H1 (cell line): ENCODE measurements around the gene CRLF3. TPM values are rescaled to one million over a fixed set of nuclear protein-coding genes. Genes with fewer than 3 reads are reported as not detected.
A peak's percentile ranks its signal among the peaks of the same experiment; 100 is the strongest.

ENCODE experiments used
- CTCF ChIA-PET: fragments of 300-600 bp; sonication (Branson Sonifier 250); formaldehyde crosslinking; loops from one replicate; lab custom pipeline; 2021; ENCODE audit not compliant: partially characterized antibody; lab: Charles Lee
- POLR2A ChIA-PET: fragments of 300-600 bp; sonication (Branson Sonifier 250); formaldehyde crosslinking; loops from one replicate; lab custom pipeline; 2021; ENCODE audit warnings: inconsistent platforms; ENCODE audit not compliant: partially characterized antibody; lab: Charles Lee
- DNase-seq, 2 experiments: peaks; one replicate each; pipeline versions ENCODE4 v3.0.0 to v3.0.0-alpha.2; 2010 to 2022; ENCODE audit warnings: low spot score in 2 of 2, low read depth in 1 of 2, mixed read lengths in 1 of 2
- FAIRE-seq: peaks from 2 replicates; lab custom pipeline; 2011; peaks lifted over from hg19 to GRCh38; lab: Jason Lieb, UNC
- H2AFZ ChIP-seq: 2 replicates; pipeline ENCODE4 v1.8.1; 2012; ENCODE audit warnings: low read length, inconsistent platforms
- H2AK5ac ChIP-seq: 2 replicates; pipeline ENCODE4 v1.6.1; 2013; ENCODE audit warnings: low read depth, low read length
- H2BK120ac ChIP-seq: replicated peaks from 2 replicates; pipeline ENCODE3; 2013; ENCODE audit warnings: low read depth, low read length, inconsistent platforms
- H2BK12ac ChIP-seq: 2 replicates; pipeline ENCODE4 v1.6.1; 2013; ENCODE audit warnings: low read depth, low read length
- H2BK15ac ChIP-seq: 2 replicates; pipeline ENCODE4 v1.6.1; 2013; ENCODE audit warnings: low read length
- H2BK20ac ChIP-seq: 2 replicates; pipeline ENCODE4 v1.6.1; 2013; ENCODE audit warnings: low read length
- H2BK5ac ChIP-seq: 2 replicates; pipeline ENCODE4 v1.6.1; 2013; ENCODE audit warnings: low read depth, low read length
- H3K14ac ChIP-seq: 2 replicates; pipeline ENCODE4 v1.6.1; 2013; ENCODE audit warnings: inconsistent platforms; ENCODE audit not compliant: insufficient read length
- H3K18ac ChIP-seq: 2 replicates; pipeline ENCODE4 v1.6.1; 2013; ENCODE audit warnings: low read length; ENCODE audit errors: extremely low read depth
- H3K23ac ChIP-seq: 2 replicates; pipeline ENCODE4 v1.6.1; 2013; ENCODE audit warnings: inconsistent platforms; ENCODE audit not compliant: insufficient read length
- H3K23me2 ChIP-seq: 2 replicates; pipeline ENCODE4 v1.6.1; 2013; ENCODE audit warnings: low read depth, low read length
- H3K27ac ChIP-seq: 2 replicates; pipeline ENCODE4 v1.6.1; 2011; ENCODE audit warnings: low read depth, low read length, inconsistent platforms
- H3K27me3 ChIP-seq, 4 experiments: replicated peaks in 1 of 4; 1 replicate in 1 of 4; 2 replicates in 3 of 4; pipeline versions ENCODE4 v1.6.1 to v1.8.1; 2011 to 2013; ENCODE audit warnings: low read length in 3 of 4, mild to moderate bottlenecking in 3 of 4, inconsistent platforms in 2 of 4, mixed read lengths in 2 of 4, moderate library complexity in 1 of 4; ENCODE audit not compliant: control insufficient read depth in 3 of 4, insufficient read depth in 3 of 4; ENCODE audit errors: extremely low read depth in 1 of 4
- H3K36me3 ChIP-seq, 4 experiments: 2 replicates each; pipeline versions ENCODE4 v1.6.1 to v1.8.1; 2011 to 2013; ENCODE audit warnings: mild to moderate bottlenecking in 4 of 4, low read length in 3 of 4, moderate library complexity in 2 of 4, control low read depth in 1 of 4, inconsistent platforms in 1 of 4; ENCODE audit not compliant: insufficient read depth in 4 of 4, control insufficient read depth in 2 of 4
- H3K4ac ChIP-seq: replicated peaks from 2 replicates; pipeline ENCODE3; 2013; ENCODE audit warnings: low read length, low read depth, mixed read lengths, inconsistent platforms; ENCODE audit not compliant: insufficient read length
- H3K4me1 ChIP-seq, 4 experiments: replicated peaks in 1 of 4; 1 replicate in 1 of 4; 2 replicates in 3 of 4; pipeline versions ENCODE4 v1.6.1 to v1.8.1; 2011 to 2013; ENCODE audit warnings: low read length in 3 of 4, inconsistent platforms in 2 of 4, mixed read lengths in 1 of 4; ENCODE audit not compliant: insufficient read depth in 4 of 4, control insufficient read depth in 3 of 4
- H3K4me2 ChIP-seq, 2 experiments: 2 replicates each; pipeline versions ENCODE4 v1.6.1 to v1.8.1; 2011 to 2013; ENCODE audit warnings: low read depth in 2 of 2, low read length in 2 of 2, control low read depth in 1 of 2, inconsistent platforms in 1 of 2, mild to moderate bottlenecking in 1 of 2; ENCODE audit not compliant: insufficient read depth in 1 of 2
- H3K4me3 ChIP-seq, 4 experiments: fragments of 200-600, 300-600 bp in 1 of 4; sonication (generic), shearing (Covaris generic), sonication (Bioruptor Twin) in 1 of 4; 2 replicates each; pipeline versions ENCODE4 v1.5.1 to v1.8.1; 2011 to 2016; ENCODE audit warnings: low read length in 4 of 4, low read depth in 3 of 4, control low read depth in 2 of 4, inconsistent platforms in 2 of 4, mild to moderate bottlenecking in 2 of 4, mixed read lengths in 1 of 4, moderate library complexity in 1 of 4; ENCODE audit not compliant: insufficient read depth in 2 of 4; ENCODE audit errors: extremely low read depth in 1 of 4
- H3K56ac ChIP-seq: replicated peaks from 2 replicates; pipeline ENCODE3; 2013; ENCODE audit warnings: low read depth, mild to moderate bottlenecking, mixed read lengths, low read length, inconsistent platforms; ENCODE audit not compliant: insufficient read length
- H3K79me1 ChIP-seq: 2 replicates; pipeline ENCODE4 v1.6.1; 2013; ENCODE audit warnings: low read depth, low read length, control low read depth
- H3K79me2 ChIP-seq, 2 experiments: 2 replicates each; pipeline versions ENCODE4 v1.6.1 to v1.8.1; 2012 to 2013; ENCODE audit warnings: low read length in 2 of 2, mild to moderate bottlenecking in 2 of 2, inconsistent platforms in 1 of 2; ENCODE audit not compliant: insufficient read depth in 2 of 2, control insufficient read depth in 1 of 2
- H3K9ac ChIP-seq, 4 experiments: replicated peaks in 1 of 4; 1 replicate in 1 of 4; 2 replicates in 3 of 4; pipeline versions ENCODE4 v1.6.1 to v1.8.1; 2011 to 2013; ENCODE audit warnings: low read depth in 3 of 4, low read length in 3 of 4, control low read depth in 2 of 4, mild to moderate bottlenecking in 2 of 4, moderate library complexity in 2 of 4, inconsistent platforms in 1 of 4; ENCODE audit errors: extremely low read depth in 1 of 4
- H3K9me3 ChIP-seq, 2 experiments: 2 replicates each; pipeline versions ENCODE4 v1.6.1 to v1.8.1; 2012 to 2013; ENCODE audit warnings: mild to moderate bottlenecking in 2 of 2, moderate library complexity in 2 of 2, control low read depth in 1 of 2, inconsistent platforms in 1 of 2, low read depth in 1 of 2, low read length in 1 of 2, mixed read lengths in 1 of 2; ENCODE audit not compliant: insufficient read depth in 2 of 2
- H4K20me1 ChIP-seq, 2 experiments: replicated peaks in 1 of 2; 2 replicates each; pipeline versions ENCODE3 to v1.8.1; 2011 to 2013; ENCODE audit warnings: inconsistent platforms in 2 of 2, low read length in 2 of 2, mild to moderate bottlenecking in 1 of 2; ENCODE audit not compliant: insufficient read depth in 2 of 2, control insufficient read depth in 1 of 2
- H4K5ac ChIP-seq: 2 replicates; pipeline ENCODE4 v1.6.1; 2013; ENCODE audit warnings: low read length, low read depth, mixed read lengths, inconsistent platforms; ENCODE audit not compliant: insufficient read length
- H4K8ac ChIP-seq: 2 replicates; pipeline ENCODE4 v1.8.0; 2013; ENCODE audit warnings: mild to moderate bottlenecking, moderate library complexity, low read length, inconsistent platforms; ENCODE audit not compliant: insufficient read depth; ENCODE audit errors: extremely low read depth
- H4K91ac ChIP-seq: replicated peaks from 2 replicates; pipeline ENCODE3; 2013; ENCODE audit warnings: low read length, mixed read lengths, inconsistent platforms; ENCODE audit not compliant: insufficient read length
- ASH2L ChIP-seq: fragments of 200-600, 300-600 bp; sonication (generic); IDR thresholded peaks from one replicate; pipeline ENCODE4 v1.7.1; 2017; ENCODE audit warnings: low read length
- ATF2 ChIP-seq: IDR thresholded peaks from 2 replicates; pipeline ENCODE4 v1.6.1; 2012; ENCODE audit warnings: low read length, inconsistent platforms
- CTBP2 ChIP-seq: IDR thresholded peaks from 2 replicates; pipeline ENCODE4 v1.7.0; 2011; ENCODE audit warnings: borderline replicate concordance, mild to moderate bottlenecking, moderate library complexity, mixed read lengths, low read length; ENCODE audit not compliant: insufficient read depth, insufficient read length
- E2F6 ChIP-seq: IDR thresholded peaks from 2 replicates; pipeline ENCODE4 v1.6.1; 2012; ENCODE audit warnings: inconsistent platforms
- MAFK ChIP-seq: IDR thresholded peaks from 2 replicates; pipeline ENCODE4 v1.6.1; 2012; ENCODE audit warnings: low read depth, mild to moderate bottlenecking, improper control_type of control experiment, low read length
- POLR2A ChIP-seq, 2 experiments: IDR thresholded peaks; 1 replicate in 1 of 2; 2 replicates in 1 of 2; pipeline ENCODE4 v1.6.1; 2011; ENCODE audit warnings: low read depth in 2 of 2, low read length in 2 of 2, mild to moderate bottlenecking in 2 of 2; ENCODE audit errors: control extremely low read depth in 1 of 2
- POU5F1 ChIP-seq: IDR thresholded peaks from 2 replicates; pipeline ENCODE4 v1.6.1; 2011; ENCODE audit warnings: low read depth, mild to moderate bottlenecking, low read length, moderate library complexity
- RNF2 ChIP-seq: fragments of 200-900, 300-1000 bp; sonication (generic); IDR thresholded peaks from 2 replicates; pipeline ENCODE4 v1.7.1; 2016; ENCODE audit warnings: borderline replicate concordance, low read depth, mild to moderate bottlenecking, antibody characterized with exemption, low read length; ENCODE audit not compliant: poor library complexity, severe bottlenecking; ENCODE audit errors: missing control alignments
- RXRA ChIP-seq: IDR thresholded peaks from 2 replicates; pipeline ENCODE4 v1.6.1; 2011; ENCODE audit warnings: low read depth, mild to moderate bottlenecking, low read length, moderate library complexity; ENCODE audit not compliant: insufficient read depth
- WGBS, 2 experiments: shearing (Covaris generic) in 1 of 2; methylation state at CpG; one replicate each; pipeline versions ENCODE4 v1.1.6 to v1.1.7; 2013 to 2015; ENCODE audit warnings: low lambda C conversion rate in 2 of 2, mixed read lengths in 2 of 2, inconsistent platforms in 1 of 2, low coverage in 1 of 2, missing lambda C conversion rate in 1 of 2; ENCODE audit not compliant: insufficient replicate concordance in 2 of 2, insufficient coverage in 1 of 2, insufficient read length in 1 of 2; ENCODE audit errors: extremely low coverage in 1 of 2, missing lambda C conversion rate in 1 of 2; 5-methylcytosine and 5-hydroxymethylcytosine counted together
- polyA plus RNA-seq, 7 experiments: library from polyadenylated mRNA; depleted of rRNA in 3 of 7; stranded (reverse) in 5 of 7; unstranded in 2 of 7; fragments of >200 nt in 5 of 7; fragments of 200-250 nt in 2 of 7; gene quantifications; 1 replicate in 5 of 7; 2 replicates in 1 of 7; 4 replicates in 1 of 7; pipeline versions ENCODE4 v1.2.1 to v1.2.3, GENCODE V29; 2011 to 2013; ENCODE audit warnings: missing spikeins in 2 of 7, mixed read lengths in 2 of 7
- total RNA-seq: library from RNA; stranded (reverse); fragmentation: NEBNext Ultra II Directional; extraction: Animal tissue kit (Norgen Biotek cat#: 25700); gene quantifications from 2 replicates; pipeline ENCODE4 v1.2.1, GENCODE V29; 2021

CRLF3 gene
- total and polyA plus RNA-seq, 2 of the 8 experiments (the other 6 are each of a cell fraction or from before 2014, with no cell fraction given), result 12.7 to 22.7 TPM

- H3K23ac ChIP-seq, result no peak overlapping the region
- H3K9me3 ChIP-seq, result no peaks in the 10 kb centered on the region
- no peak overlapping the region for H3K14ac ChIP-seq
- peaks cover 6 to 35% of the 10 kb centered on the region in 2 experiments; a peak in 3 of 4 replicates for H3K79me2 ChIP-seq
- peak overlapping the region; percentile 84 for H4K91ac ChIP-seq
- H2BK120ac ChIP-seq, result peak overlapping the region; percentile 67
- H2BK20ac ChIP-seq, result peak overlapping the region; percentile 55; the same call in 1 of the 2 replicates
- H3K56ac ChIP-seq, result peak overlapping the region; percentile 26
- H3K36me3 ChIP-seq, result peaks cover 3 to 4% (median 4%) of the 10 kb centered on the region in 4 experiments; a peak in 5 of 8 replicates
- H4K5ac ChIP-seq, result peak overlapping the region; percentile 90
- no peak overlapping the region for H2AK5ac ChIP-seq
- peak overlapping the region; percentile 92 to 93 for H3K4me2 ChIP-seq
- FAIRE-seq, result no peak
- no peaks in the 10 kb centered on the region for H3K79me1 ChIP-seq
- peak overlapping the region; percentile 89; the same call in 1 of the 2 replicates for H3K27ac ChIP-seq
- H3K4me1 ChIP-seq, result peaks cover 2 to 13% (median 7%) of the 10 kb centered on the region in 4 experiments; a peak in 6 of 7 replicates
- H3K4ac ChIP-seq, result no peak overlapping the region
- H3K23me2 ChIP-seq, result peaks cover 7% of the 10 kb centered on the region; the same call in 1 of the 2 replicates
- H2BK15ac ChIP-seq, result no peak overlapping the region
- no peaks in the 10 kb centered on the region for H3K27me3 ChIP-seq
- H2AFZ ChIP-seq, result peak overlapping the region; percentile 91
- H3K4me3 ChIP-seq, result peak overlapping the region; percentile 86 to 98 (median 92)
- H2BK5ac ChIP-seq, result 0 out of 2 replicates have a peak overlapping the region, but pooled peaks have one; percentile 41
- no peak overlapping the region for H4K8ac ChIP-seq
- peaks cover 0 to 6% of the 10 kb centered on the region in 2 experiments for H4K20me1 ChIP-seq
- peak overlapping the region; percentile 5; the same call in 1 of the 2 replicates for H2BK12ac ChIP-seq
- POLR2A ChIA-PET, result interaction anchor here (0.6 to 1.7 kb wide), 8 partner anchors 9 to 139 kb away, joined by 3 to 6 read pairs (median 4); partner anchors contain the start of genes ADAP2 and RNF135
- CTCF ChIA-PET, result interaction anchor here (0.6 kb wide), 1 partner anchor 35 kb away, joined by 3 read pairs; no protein-coding TSS in a partner anchor
- no peak for DNase-seq
- peak overlapping the region in 2 of 4 experiments; percentile 97 to 99; a peak in 4 of 7 replicates for H3K9ac ChIP-seq
- H3K18ac ChIP-seq, result peak overlapping the region; percentile 42; the same call in 1 of the 2 replicates
- WGBS, 2 experiments, result 43% methylated on average over 13 of the region's 13 CpGs; no CpG with 5 or more reads in 1 of the 2 experiments
- TF ChIP-seq RXRA (no peak), CTBP2 (no peak), ATF2 (no peak), ASH2L (no peak), MAFK (peak; percentile 77), E2F6 (no peak), POLR2A (IDR thresholded peaks at IDR 0.05; ENCODE audit: control extremely low read depth in 1 of 2, low read depth in 2 of 2, low read length in 2 of 2) (peak in 1 of 2 experiments; percentile 37; a peak in 1 of 3 replicates), POU5F1 (no peak), RNF2 (no peak)
These were observed 6.8 kb upstream of the CRLF3 start for GRCh38 chr17:30831257-30831656.
